Activated B cell treated with CpG ODN at 0.5 μM for 24 hours (primary cell): ENCODE data around the gene CST9L. TPM values are rescaled to one million over a fixed set of nuclear protein-coding genes. Genes with fewer than 3 reads are reported as not detected.

Experiments used
- ATAC-seq: fragments of 200-7000 bp; cut with Tn5 transposase; one replicate; pipeline ENCODE4 v1.10.0; 2021; ENCODE audit warnings: low read depth, mild to moderate bottlenecking, moderate library complexity
- CTCF ChIA-PET: fragments of 350-600 bp; sonication (Branson Sonifier 250); formaldehyde crosslinking; loops from one replicate; lab custom pipeline; 2021; ENCODE audit warnings: antibody characterized with exemption; lab: Charles Lee
- POLR2A ChIA-PET: fragments of 350-600 bp; sonication (Branson Sonifier 250); formaldehyde crosslinking; loops from one replicate; lab custom pipeline; 2021; ENCODE audit warnings: antibody characterized with exemption; lab: Charles Lee
- DNase-seq: peaks from one replicate; pipeline ENCODE4 v3.0.0; 2022
- H3K27ac Mint-ChIP-seq: one replicate; pipeline ENCODE4 v1.8.0; 2020; ENCODE audit warnings: mixed read lengths
- H3K27me3 Mint-ChIP-seq: one replicate; pipeline ENCODE4 v1.8.0; 2021; ENCODE audit warnings: mixed read lengths
- H3K36me3 Mint-ChIP-seq: one replicate; pipeline ENCODE4 v1.8.0; 2021; ENCODE audit warnings: low read depth, mixed read lengths
- H3K4me1 Mint-ChIP-seq: one replicate; pipeline ENCODE4 v1.8.0; 2021; ENCODE audit warnings: mixed read lengths
- H3K4me3 Mint-ChIP-seq: one replicate; pipeline ENCODE4 v1.8.0; 2020; ENCODE audit warnings: mild to moderate bottlenecking, mixed read lengths
- H3K9me3 Mint-ChIP-seq: one replicate; pipeline ENCODE4 v1.8.0; 2020; ENCODE audit warnings: mixed read lengths
- intact Hi-C: fragments of 100-400 bp; cut with micrococcal nuclease; formaldehyde crosslinking; loops from one replicate; pipeline ENCODE4 v1.15.1; 2024
- total RNA-seq: library from RNA; stranded (reverse); gene quantifications from 2 replicates; pipeline ENCODE4 v1.2.3, GENCODE V29; 2022
- TF ChIP-seq, protein P1 (sequence below): fragments of 200-600 bp; IDR thresholded peaks from one replicate; pipeline ENCODE4 v1.8.0; 2022; ENCODE audit warnings: antibody characterized with exemption, mild to moderate bottlenecking

Gene CST9L
- total RNA-seq, 1 donor from 2014 or later: not detected

- Mint-ChIP-seq H3K36me3 (no peaks in the 10 kb centered on the region), H3K4me3 (no peak overlapping the region), H3K27ac (no peak overlapping the region), H3K4me1 (no peaks in the 10 kb centered on the region), H3K9me3 (no peaks in the 10 kb centered on the region), H3K27me3 (peaks cover 8% of the 10 kb centered on the region)
- intact Hi-C loops: no loop called here
- ChIA-PET POLR2A (no interaction called here), CTCF (no interaction called here)
- TF ChIP-seq, protein P1, sequence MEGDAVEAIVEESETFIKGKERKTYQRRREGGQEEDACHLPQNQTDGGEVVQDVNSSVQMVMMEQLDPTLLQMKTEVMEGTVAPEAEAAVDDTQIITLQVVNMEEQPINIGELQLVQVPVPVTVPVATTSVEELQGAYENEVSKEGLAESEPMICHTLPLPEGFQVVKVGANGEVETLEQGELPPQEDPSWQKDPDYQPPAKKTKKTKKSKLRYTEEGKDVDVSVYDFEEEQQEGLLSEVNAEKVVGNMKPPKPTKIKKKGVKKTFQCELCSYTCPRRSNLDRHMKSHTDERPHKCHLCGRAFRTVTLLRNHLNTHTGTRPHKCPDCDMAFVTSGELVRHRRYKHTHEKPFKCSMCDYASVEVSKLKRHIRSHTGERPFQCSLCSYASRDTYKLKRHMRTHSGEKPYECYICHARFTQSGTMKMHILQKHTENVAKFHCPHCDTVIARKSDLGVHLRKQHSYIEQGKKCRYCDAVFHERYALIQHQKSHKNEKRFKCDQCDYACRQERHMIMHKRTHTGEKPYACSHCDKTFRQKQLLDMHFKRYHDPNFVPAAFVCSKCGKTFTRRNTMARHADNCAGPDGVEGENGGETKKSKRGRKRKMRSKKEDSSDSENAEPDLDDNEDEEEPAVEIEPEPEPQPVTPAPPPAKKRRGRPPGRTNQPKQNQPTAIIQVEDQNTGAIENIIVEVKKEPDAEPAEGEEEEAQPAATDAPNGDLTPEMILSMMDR: no peak
- ATAC-seq: no peak
- no peak for DNase-seq
Observed at GRCh38 chr20:23586735-23587525, 18.6 kb upstream of the CST9L start.

DNA sequence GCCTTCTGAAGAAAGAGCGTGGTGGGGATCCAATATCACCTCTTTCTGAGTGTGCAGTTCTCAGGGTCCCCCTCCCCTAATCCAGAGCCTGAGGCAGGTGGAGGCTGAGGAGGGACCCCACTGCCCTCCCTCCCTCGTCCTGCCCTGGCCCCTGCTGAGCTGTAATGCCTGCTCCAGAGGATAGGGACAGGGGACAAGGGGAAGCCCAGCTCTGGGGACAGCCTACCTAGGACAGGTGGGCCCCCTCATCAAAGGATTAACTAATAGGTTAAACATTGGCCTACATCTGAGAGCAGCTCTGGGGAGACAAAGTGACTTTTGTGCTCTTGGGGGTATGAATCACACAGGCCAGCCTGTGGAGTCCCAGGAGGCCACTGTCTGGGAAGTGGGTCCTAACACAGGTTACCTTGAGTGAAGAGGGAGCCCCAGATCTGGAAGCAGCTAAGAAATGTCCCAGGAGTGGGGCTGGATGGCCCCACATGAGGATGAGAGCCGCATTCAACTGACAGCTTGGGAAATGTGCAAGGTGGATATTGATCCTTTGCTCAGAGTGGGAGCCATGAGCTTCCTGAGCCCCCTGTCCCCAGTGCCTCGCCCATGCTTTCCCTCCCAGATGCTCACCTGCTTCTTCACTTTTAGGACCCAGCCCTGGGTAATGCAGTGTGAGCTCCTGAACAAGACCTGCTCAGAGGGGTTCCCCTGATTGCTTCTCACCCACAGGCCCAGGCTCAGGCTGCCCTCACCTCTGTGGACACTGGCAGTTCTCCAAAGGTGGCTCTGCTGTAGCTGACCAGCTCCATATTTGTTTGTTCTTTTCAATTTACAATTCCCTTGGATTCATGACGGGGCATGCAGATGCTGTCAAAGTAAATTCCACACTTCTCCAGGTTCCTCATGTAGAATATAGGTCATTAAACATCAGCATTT is 17.8 kb upstream of the CST9L start:
- Mint-ChIP-seq H3K4me1 (no peaks in the 10 kb centered on the region), H3K27me3 (peaks cover 11% of the 10 kb centered on the region), H3K9me3 (no peaks in the 10 kb centered on the region), H3K4me3 (no peak overlapping the region), H3K36me3 (no peaks in the 10 kb centered on the region), H3K27ac (no peak overlapping the region)
- TF ChIP-seq, protein P1: no peak
- ATAC-seq (no peak), DNase-seq (no peak)
- intact Hi-C loops: no loop called here
- CTCF ChIA-PET: no interaction called here
- POLR2A ChIA-PET: no interaction called here

- Mint-ChIP-seq H3K36me3 (no peaks in the 10 kb centered on the region), H3K27ac (no peak overlapping the region), H3K4me1 (no peaks in the 10 kb centered on the region), H3K27me3 (peaks cover 11% of the 10 kb centered on the region), H3K4me3 (no peak overlapping the region), H3K9me3 (no peaks in the 10 kb centered on the region)
- CTCF ChIA-PET: no interaction called here
- DNase-seq (no peak), ATAC-seq (no peak)
- intact Hi-C loops: no loop called here
- TF ChIP-seq, protein P1: no peak
- POLR2A ChIA-PET: no interaction called here
Observed at GRCh38 chr20:23585449-23585807, 17.1 kb upstream of the CST9L start.

GRCh38 chr20:23584434-23585199 is 16.3 kb upstream of the CST9L start:
- intact Hi-C loops: no loop called here

More at GRCh38 chr20:23584434-23585199, 16.3 kb upstream of the CST9L start:
- Mint-ChIP-seq H3K36me3 (no peaks in the 10 kb centered on the region), H3K27me3 (peaks cover 11% of the 10 kb centered on the region), H3K4me1 (no peaks in the 10 kb centered on the region), H3K4me3 (no peak overlapping the region), H3K9me3 (peaks cover 4% of the 10 kb centered on the region), H3K27ac (no peak overlapping the region)
- no peak for DNase-seq
- TF ChIP-seq, protein P1: no peak
- CTCF ChIA-PET: no interaction called here
- ATAC-seq: no peak
- POLR2A ChIA-PET: no interaction called here
